GM19023 (cell line): Measurements from ENCODE around the gene PAX3.

ENCODE experiments used
- ATAC-seq: cut with Tn5 transposase; IDR thresholded peaks from one replicate; pipeline ENCODE4 v1.9.1; 2021; ENCODE audit warnings: mild to moderate bottlenecking, moderate library complexity; ENCODE audit not compliant: unreplicated experiment

PAX3 gene

GRCh38 chr2:222299906-222300725 is 1.3 kb upstream of the PAX3 start:
- ATAC-seq: no peak

- ATAC-seq: no peak
Measured at GRCh38 chr2:222298001-222298310, 842 bp downstream of the PAX3 start.

- ATAC-seq: no peak
Measured at GRCh38 chr2:222297600-222297935, 1.2 kb downstream of the PAX3 start.

- no peak for ATAC-seq
Measured at GRCh38 chr2:222296911-222297599, 1.7 kb downstream of the PAX3 start.

GRCh38 chr2:222296311-222296741 is 2.5 kb downstream of the PAX3 start:
- no peak for ATAC-seq

- ATAC-seq: no peak
Measured at GRCh38 chr2:222295368-222296062, 3.3 kb downstream of the PAX3 start.

- no peak for ATAC-seq
Measured at GRCh38 chr2:222294996-222295367, 3.8 kb downstream of the PAX3 start.

GRCh38 chr2:222293660-222294630 is 4.9 kb downstream of the PAX3 start:
- ATAC-seq: no peak

- no peak for ATAC-seq
Measured at GRCh38 chr2:222292149-222293134, 6.4 kb downstream of the PAX3 start.

- no peak for ATAC-seq
Measured at GRCh38 chr2:222291485-222291841, 7.3 kb downstream of the PAX3 start.

GRCh38 chr2:222290736-222291484 is 7.9 kb downstream of the PAX3 start:
- no peak for ATAC-seq

GRCh38 chr2:222290401-222290735 is 8.4 kb downstream of the PAX3 start:
- no peak for ATAC-seq

- no peak for ATAC-seq
Measured at GRCh38 chr2:222289278-222290160, 9.3 kb downstream of the PAX3 start.

- no peak for ATAC-seq
Measured at GRCh38 chr2:222288590-222289277, 10.1 kb downstream of the PAX3 start.

GRCh38 chr2:222287862-222288479 is 10.8 kb downstream of the PAX3 start:
- ATAC-seq: no peak

GRCh38 chr2:222284466-222284865 is 14.3 kb downstream of the PAX3 start:
- no peak for ATAC-seq

GRCh38 chr2:222283634-222284033 is 15.2 kb downstream of the PAX3 start:
- ATAC-seq: no peak
